Endothelial cell of umbilical vein (primary cell): ENCODE results near the gene DHDH. TPM values are rescaled to one million over a fixed set of nuclear protein-coding genes. Genes with fewer than 3 reads are reported as not detected.
A peak's percentile ranks its signal among the peaks of the same experiment; 100 is the strongest.

Experiments used
- BruUV-seq: library from RNA; stranded (reverse); fragments of 400-500 nt; replicated peaks from 2 replicates; lab custom pipeline; 2021; lab: Mats Ljungman, UMichigan
- CTCF ChIA-PET: fragments of 300-600, 350-600 bp; sonication (Branson Sonifier 250); formaldehyde crosslinking; loops from one replicate; lab custom pipeline; 2021; ENCODE audit warnings: antibody characterized with exemption, inconsistent platforms; lab: Charles Lee
- POLR2A ChIA-PET: fragments of 300-600, 350-600 bp; sonication (Branson Sonifier 250); formaldehyde crosslinking; loops from one replicate; lab custom pipeline; 2021; ENCODE audit warnings: antibody characterized with exemption, inconsistent platforms; lab: Charles Lee
- DNase-seq: peaks from one replicate; pipeline ENCODE4 v3.0.0-alpha.2; 2011; ENCODE audit warnings: low read depth, low spot score
- FAIRE-seq: peaks from 2 replicates; lab custom pipeline; 2011; peaks lifted over from hg19 to GRCh38; lab: Jason Lieb, UNC
- H2AFZ ChIP-seq: 2 replicates; pipeline ENCODE4 v1.6.0; 2012; ENCODE audit warnings: low read depth, low read length, control low read depth, inconsistent platforms
- H3K27ac ChIP-seq: 2 replicates; pipeline ENCODE4 v1.5.1; 2011; ENCODE audit warnings: low read depth, mild to moderate bottlenecking, control low read depth, low read length, moderate library complexity; ENCODE audit not compliant: insufficient read depth
- H3K27me3 ChIP-seq, 2 experiments: 2 replicates each; pipeline versions ENCODE4 v1.6.0 to v1.6.1; 2011; ENCODE audit warnings: low read length in 2 of 2, mixed read lengths in 1 of 2; ENCODE audit not compliant: control insufficient read depth in 2 of 2, insufficient read depth in 2 of 2
- H3K36me3 ChIP-seq, 2 experiments: 2 replicates in 1 of 2; 3 replicates in 1 of 2; pipeline ENCODE4 v1.5.1; 2011; ENCODE audit warnings: low read length in 2 of 2, mild to moderate bottlenecking in 1 of 2, moderate library complexity in 1 of 2; ENCODE audit not compliant: control insufficient read depth in 2 of 2, insufficient read depth in 2 of 2; ENCODE audit errors: extremely low read depth in 1 of 2
- H3K4me1 ChIP-seq: 3 replicates; pipeline ENCODE4 v1.5.1; 2011; ENCODE audit warnings: mild to moderate bottlenecking, low read length; ENCODE audit not compliant: control insufficient read depth, insufficient read depth; ENCODE audit errors: extremely low read depth
- H3K4me2 ChIP-seq: 2 replicates; pipeline ENCODE4 v1.6.1; 2011; ENCODE audit warnings: low read length, control low read depth, mixed read lengths; ENCODE audit not compliant: insufficient read depth
- H3K4me3 ChIP-seq, 3 experiments: fragments of 200-600 bp in 1 of 3; sonication (generic), shearing (Covaris generic) in 1 of 3; replicated peaks in 1 of 3; 2 replicates each; pipeline ENCODE4 v1.5.1; 2011 to 2016; ENCODE audit warnings: control low read depth in 3 of 3, low read length in 3 of 3, mild to moderate bottlenecking in 2 of 3, inconsistent platforms in 1 of 3, low read depth in 1 of 3, moderate library complexity in 1 of 3; ENCODE audit not compliant: insufficient read depth in 1 of 3
- H3K79me2 ChIP-seq: 2 replicates; pipeline ENCODE4 v1.6.0; 2012; ENCODE audit warnings: low read length, inconsistent platforms; ENCODE audit not compliant: control insufficient read depth, insufficient read depth
- H3K9ac ChIP-seq: replicated peaks from 2 replicates; pipeline ENCODE3; 2011; ENCODE audit warnings: low read length, control low read depth; ENCODE audit not compliant: insufficient read depth; ENCODE audit errors: extremely low read depth
- H3K9me1 ChIP-seq: replicated peaks from 3 replicates; pipeline ENCODE4 v1.6.0; 2011; ENCODE audit warnings: mild to moderate bottlenecking, low read length; ENCODE audit not compliant: control insufficient read depth, insufficient read depth; ENCODE audit errors: extremely low read depth
- H3K9me3 ChIP-seq: replicated peaks from 2 replicates; pipeline ENCODE4 v1.5.1; 2012; ENCODE audit warnings: low read length, inconsistent platforms; ENCODE audit not compliant: control insufficient read depth, insufficient read depth
- H4K20me1 ChIP-seq: replicated peaks from 2 replicates; pipeline ENCODE3; 2011; ENCODE audit warnings: mild to moderate bottlenecking, low read length; ENCODE audit not compliant: control insufficient read depth, insufficient read depth; ENCODE audit errors: extremely low read depth
- EZH2 ChIP-seq: IDR thresholded peaks from 2 replicates; pipeline ENCODE4 v1.6.1; 2012; ENCODE audit warnings: borderline replicate concordance, low read depth, mild to moderate bottlenecking, moderate library complexity, low read length, inconsistent platforms; ENCODE audit not compliant: severe bottlenecking
- FOS ChIP-seq: IDR thresholded peaks from 2 replicates; pipeline ENCODE4 v1.6.1; 2011; ENCODE audit warnings: mild to moderate bottlenecking, low read length, moderate library complexity, borderline replicate concordance; ENCODE audit not compliant: insufficient read depth
- GATA2 ChIP-seq: IDR thresholded peaks from 2 replicates; pipeline ENCODE4 v1.7.0; 2011; ENCODE audit warnings: low read depth, mild to moderate bottlenecking, moderate library complexity, mixed read lengths, low read length; ENCODE audit not compliant: insufficient read length, insufficient read depth
- JUN ChIP-seq: IDR thresholded peaks from 2 replicates; pipeline ENCODE4 v1.6.1; 2011; ENCODE audit warnings: borderline replicate concordance, low read depth; ENCODE audit not compliant: insufficient read length, insufficient read depth
- MYC ChIP-seq: IDR thresholded peaks from one replicate; pipeline ENCODE4 v1.6.1; 2011; ENCODE audit warnings: mild to moderate bottlenecking, low read depth, low read length
- POLR2A ChIP-seq: IDR thresholded peaks from 2 replicates; pipeline ENCODE4 v1.6.1; 2012; ENCODE audit warnings: low read depth, mild to moderate bottlenecking, control low read depth, low read length
- POLR2AphosphoS5 ChIP-seq: IDR thresholded peaks from 2 replicates; pipeline ENCODE4 v1.6.1; 2012; ENCODE audit warnings: low read depth, mild to moderate bottlenecking, control low read depth, low read length, moderate library complexity; ENCODE audit not compliant: insufficient read depth
- dilution Hi-C: fragments of 300-500 bp; cut with MboI; formaldehyde crosslinking; loops from one replicate; pipeline ENCODE4 v1.15.0; 2019; ENCODE audit warnings: low sequenced_read_pairs; ENCODE audit not compliant: extremely low pct_ligation_motif_present
- intact Hi-C: fragments of 100-400 bp; cut with micrococcal nuclease; formaldehyde crosslinking; loops from one replicate; pipeline ENCODE4 v1.10.0; 2022
- polyA plus RNA-seq, 4 experiments: library from polyadenylated mRNA; depleted of rRNA in 3 of 4; stranded (reverse) in 3 of 4; unstranded in 1 of 4; fragments of >200 nt; gene quantifications; 2 replicates each; pipeline versions ENCODE4 v1.2.1 to v1.2.3, GENCODE V29; 2011 to 2012; ENCODE audit warnings: missing spikeins in 1 of 4
- total RNA-seq: library from RNA; stranded (reverse); gene quantifications from 2 replicates; pipeline ENCODE4 v1.2.3, GENCODE V29; 2021
- TF ChIP-seq, protein P1 (sequence below): IDR thresholded peaks from 2 replicates; pipeline ENCODE4 v1.6.1; 2011; ENCODE audit not compliant: insufficient read depth, insufficient read length
- TF ChIP-seq, protein P2 (sequence below), 2 donors: IDR thresholded peaks; 1 replicate in 1 of 2; 2 replicates in 1 of 2; pipeline ENCODE4 v1.5.1; 2011; ENCODE audit warnings: low read length in 2 of 2, mild to moderate bottlenecking in 2 of 2, moderate library complexity in 2 of 2, control low read depth in 1 of 2, inconsistent platforms in 1 of 2, low read depth in 1 of 2; ENCODE audit not compliant: insufficient read depth in 1 of 2; ENCODE audit errors: extremely low read depth in 1 of 2

The DHDH gene
- total and polyA plus RNA-seq, 2 donors (not counting 3 experiments of a cell fraction or from before 2014, with no cell fraction given) = not detected

DNA sequence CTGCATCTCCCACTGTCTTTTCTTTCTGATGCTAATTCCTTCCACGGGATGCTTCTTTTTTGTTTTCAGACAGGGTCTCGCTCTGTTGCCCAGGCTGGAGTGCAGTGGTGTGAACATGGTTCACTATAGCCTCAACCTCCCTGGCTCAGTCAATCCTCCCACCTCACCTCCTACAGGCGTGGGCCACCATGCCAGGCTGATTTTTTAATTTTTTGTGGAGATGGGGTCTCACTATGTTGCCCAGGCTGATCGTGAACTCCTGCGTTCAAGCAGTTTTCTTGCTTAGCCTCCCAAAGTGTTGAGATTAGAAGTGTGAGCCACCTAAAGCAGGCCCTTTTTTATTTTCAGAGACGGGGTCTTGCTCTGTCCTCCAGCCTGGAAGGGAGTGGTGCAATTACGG, 54.8 kb downstream of the DHDH start:
- H4K20me1 ChIP-seq = no peaks in the 10 kb centered on the region
- H3K9ac ChIP-seq = no peak overlapping the region
- no peak overlapping the region for H3K4me3 ChIP-seq
- DNase-seq (no peak), FAIRE-seq (no peak)
- H3K27ac ChIP-seq = no peak overlapping the region
- TF ChIP-seq FOS = no peak
- no peak for TF ChIP-seq POLR2AphosphoS5
- TF ChIP-seq JUN = no peak
- TF ChIP-seq, protein P1, sequence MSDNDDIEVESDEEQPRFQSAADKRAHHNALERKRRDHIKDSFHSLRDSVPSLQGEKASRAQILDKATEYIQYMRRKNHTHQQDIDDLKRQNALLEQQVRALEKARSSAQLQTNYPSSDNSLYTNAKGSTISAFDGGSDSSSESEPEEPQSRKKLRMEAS = no peak
- TF ChIP-seq, protein P2, sequence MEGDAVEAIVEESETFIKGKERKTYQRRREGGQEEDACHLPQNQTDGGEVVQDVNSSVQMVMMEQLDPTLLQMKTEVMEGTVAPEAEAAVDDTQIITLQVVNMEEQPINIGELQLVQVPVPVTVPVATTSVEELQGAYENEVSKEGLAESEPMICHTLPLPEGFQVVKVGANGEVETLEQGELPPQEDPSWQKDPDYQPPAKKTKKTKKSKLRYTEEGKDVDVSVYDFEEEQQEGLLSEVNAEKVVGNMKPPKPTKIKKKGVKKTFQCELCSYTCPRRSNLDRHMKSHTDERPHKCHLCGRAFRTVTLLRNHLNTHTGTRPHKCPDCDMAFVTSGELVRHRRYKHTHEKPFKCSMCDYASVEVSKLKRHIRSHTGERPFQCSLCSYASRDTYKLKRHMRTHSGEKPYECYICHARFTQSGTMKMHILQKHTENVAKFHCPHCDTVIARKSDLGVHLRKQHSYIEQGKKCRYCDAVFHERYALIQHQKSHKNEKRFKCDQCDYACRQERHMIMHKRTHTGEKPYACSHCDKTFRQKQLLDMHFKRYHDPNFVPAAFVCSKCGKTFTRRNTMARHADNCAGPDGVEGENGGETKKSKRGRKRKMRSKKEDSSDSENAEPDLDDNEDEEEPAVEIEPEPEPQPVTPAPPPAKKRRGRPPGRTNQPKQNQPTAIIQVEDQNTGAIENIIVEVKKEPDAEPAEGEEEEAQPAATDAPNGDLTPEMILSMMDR (IDR thresholded peaks at IDR 0.05; ENCODE audit: extremely low read depth in 1 of 2, insufficient read depth in 1 of 2, low read depth in 1 of 2, low read length in 2 of 2) = no peak
- no peak for TF ChIP-seq MYC
- TF ChIP-seq POLR2A = no peak
- TF ChIP-seq EZH2 = no peak
- TF ChIP-seq GATA2 = no peak
- POLR2A ChIA-PET = no interaction called here
- H3K27me3 ChIP-seq = no peaks in the 10 kb centered on the region
- TSS peak; percentile 10 for BruUV-seq
- no peak overlapping the region for H2AFZ ChIP-seq
- dilution Hi-C loops = no loop called here
- intact Hi-C loops = no loop called here
- peaks cover 0 to 9% of the 10 kb centered on the region in 2 experiments for H3K36me3 ChIP-seq
- no peaks in the 10 kb centered on the region for H3K9me3 ChIP-seq
- no peak overlapping the region for H3K4me2 ChIP-seq
- H3K79me2 ChIP-seq = peaks cover 24% of the 10 kb centered on the region
- H3K9me1 ChIP-seq = no peaks in the 10 kb centered on the region
- CTCF ChIA-PET = no interaction called here
- peaks cover 7% of the 10 kb centered on the region for H3K4me1 ChIP-seq
